Measurements from ENCODE around the gene SPSB3.

Gene SPSB3

GRCh38 chr16:1762196-1762878 lies 20.0 kb downstream of the SPSB3 start:
- peak; percentile 78 for DNase-seq

GRCh38 chr16:1761751-1762150 lies 20.6 kb downstream of the SPSB3 start:
- no peak for DNase-seq

DNA sequence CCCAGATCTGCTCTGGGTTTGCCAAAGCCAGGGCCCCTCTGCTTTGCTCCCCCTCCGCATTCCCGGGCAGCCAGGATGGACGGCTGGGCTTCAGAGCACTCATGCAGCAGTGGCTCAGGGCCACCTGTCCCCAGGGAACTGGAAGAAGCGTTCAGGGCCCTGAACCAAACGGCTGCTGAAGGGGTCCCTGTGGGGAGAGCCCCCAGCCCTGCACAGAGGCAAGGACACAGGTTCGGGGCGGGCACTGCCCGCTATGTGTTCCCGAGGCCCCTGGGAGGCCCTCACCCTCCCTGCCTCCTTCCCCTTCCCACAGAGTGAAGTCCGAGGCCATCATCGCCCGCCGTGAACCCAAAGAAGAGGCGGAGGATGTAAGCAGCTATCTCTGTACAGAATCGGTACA lies 21.5 kb downstream of the SPSB3 start:
- no peak for DNase-seq

GRCh38 chr16:1759511-1759910 lies 22.9 kb downstream of the SPSB3 start:
- DNase-seq: no peak

- DNase-seq: no peak
Observed at GRCh38 chr16:1758923-1759322, 23.4 kb downstream of the SPSB3 start.

- DNase-seq: no peak
Observed at GRCh38 chr16:1757714-1758461, 24.5 kb downstream of the SPSB3 start.

DNA sequence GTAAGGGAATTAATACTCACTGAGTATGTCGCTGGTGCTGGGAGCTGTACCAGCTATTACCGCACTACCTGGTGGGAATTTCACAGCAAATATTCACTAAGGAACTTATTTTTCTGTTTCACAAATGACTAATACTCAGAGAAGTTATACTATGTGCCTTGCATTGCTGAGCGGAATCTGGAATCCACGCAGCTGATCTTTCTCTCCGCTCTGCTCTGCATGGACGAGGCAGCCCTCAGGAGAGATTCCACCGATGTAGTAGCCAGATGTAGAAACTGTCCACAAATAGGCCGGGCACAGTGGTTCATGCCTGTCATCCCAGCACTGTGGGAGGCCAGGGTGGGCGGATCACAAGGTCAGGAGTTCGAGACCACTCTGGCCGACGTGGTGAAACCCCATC lies 28.2 kb downstream of the SPSB3 start:
- DNase-seq: no peak

- no peak for DNase-seq
Observed at GRCh38 chr16:1752853-1753252, 29.5 kb downstream of the SPSB3 start.

- DNase-seq: no peak
Observed at GRCh38 chr16:1751946-1752345, 30.4 kb downstream of the SPSB3 start.

DNA sequence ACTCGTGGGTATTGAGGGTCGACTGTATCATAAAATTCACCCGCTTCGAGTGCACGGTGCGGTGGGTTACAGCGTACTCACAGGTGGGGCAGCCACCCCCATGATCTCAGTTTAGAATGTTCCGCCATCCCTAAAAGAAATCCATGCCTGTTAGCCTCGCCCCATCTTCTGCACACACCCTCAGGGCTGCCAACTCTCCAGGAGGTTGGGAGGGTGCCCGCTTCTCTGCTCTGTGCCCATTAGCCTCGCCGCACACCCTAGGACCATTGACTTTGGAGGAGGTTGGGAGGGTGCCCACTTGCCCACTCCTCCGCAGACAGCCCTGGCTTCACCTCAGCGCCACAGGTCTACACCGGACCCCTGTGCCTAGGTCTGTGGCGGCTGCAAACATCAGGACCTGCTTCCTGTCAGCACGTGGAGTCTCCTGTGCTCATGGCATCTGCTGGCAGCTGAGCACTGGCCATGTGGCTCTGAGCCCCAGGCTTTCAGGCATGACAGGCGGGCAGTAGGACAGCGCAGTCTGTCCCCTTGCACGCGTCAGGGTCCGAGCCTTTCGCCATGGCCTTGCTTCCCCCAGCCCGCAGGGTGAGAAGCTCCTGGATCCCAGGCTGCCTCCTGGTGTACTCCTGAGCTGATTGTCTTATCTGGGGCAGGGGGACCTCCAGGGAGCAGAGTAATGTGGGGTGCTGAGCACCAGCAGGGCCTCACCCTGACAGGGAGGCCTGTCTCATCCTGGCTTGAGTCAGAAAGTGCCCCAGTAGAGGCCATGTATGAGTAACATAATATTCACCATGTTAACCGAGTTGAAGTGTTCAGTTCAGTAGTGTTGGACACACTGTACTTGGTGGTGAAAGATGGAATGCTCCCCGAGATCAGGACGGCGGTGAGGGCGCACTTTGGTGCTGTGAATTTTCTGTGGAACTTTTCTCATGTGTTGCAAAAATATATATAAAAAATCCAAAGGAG lies 32.9 kb downstream of the SPSB3 start:
- DNase-seq: no peak

DNA sequence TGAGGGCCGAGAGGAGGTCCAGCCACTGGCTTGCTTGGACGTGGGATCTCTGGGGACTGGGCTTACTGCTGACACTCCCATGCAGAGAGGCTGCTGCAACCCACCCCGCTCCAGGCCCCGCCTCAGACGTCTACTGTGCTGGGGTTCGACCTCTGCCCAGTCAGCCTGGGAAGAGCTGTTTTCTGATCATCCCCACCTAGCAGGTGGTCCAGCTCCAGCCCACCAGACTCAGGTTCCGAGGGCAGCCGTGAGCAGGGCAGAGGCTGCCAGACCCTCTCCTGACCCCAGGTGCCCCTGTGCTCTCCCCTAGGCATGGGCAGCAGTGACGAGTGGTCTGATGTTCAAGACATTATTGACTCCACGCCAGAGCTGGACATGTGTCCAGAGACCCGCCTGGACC lies 34.4 kb downstream of the SPSB3 start:
- no peak for DNase-seq

GRCh38 chr16:1746693-1747195 lies 35.6 kb downstream of the SPSB3 start:
- DNase-seq: no peak

DNA sequence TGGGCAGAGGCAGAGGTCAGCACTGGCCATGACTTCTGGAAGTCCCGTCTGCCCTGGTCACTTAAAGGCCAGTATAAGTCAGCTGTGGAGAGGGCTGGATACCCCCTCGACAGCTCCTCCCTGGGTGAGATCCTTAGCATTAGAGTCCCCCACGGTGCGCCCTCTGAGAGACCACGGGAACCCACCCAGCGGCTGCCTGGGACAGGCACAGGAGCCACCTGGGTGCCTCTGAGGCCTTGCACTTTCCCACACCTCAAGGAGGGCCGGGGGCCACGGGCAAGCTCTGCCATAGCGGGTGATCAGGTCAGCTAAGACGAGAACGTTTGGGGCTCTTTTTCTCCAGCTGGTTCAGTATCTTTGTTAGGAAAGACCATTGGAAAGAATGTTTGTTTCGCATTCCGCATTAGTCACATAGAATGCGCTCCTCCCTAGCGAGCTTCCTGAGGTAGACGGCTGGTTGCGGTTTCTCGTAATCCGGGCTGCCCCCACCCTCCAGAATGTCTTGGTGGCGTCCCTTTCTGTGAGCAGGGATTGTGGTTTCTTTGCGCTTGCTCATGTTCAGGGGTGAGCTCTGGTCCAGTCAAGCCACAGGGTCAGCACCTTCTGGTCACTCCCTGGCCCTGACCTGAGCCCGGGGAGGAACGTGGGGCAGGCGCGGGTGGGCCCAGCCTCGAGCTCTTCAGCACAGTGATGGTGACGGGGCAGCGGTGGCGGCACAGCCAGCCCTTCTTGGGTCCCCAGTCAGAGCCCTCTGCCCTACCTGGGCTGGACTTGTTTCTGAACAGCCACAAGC lies 36.3 kb downstream of the SPSB3 start:
- DNase-seq: no peak

DNA sequence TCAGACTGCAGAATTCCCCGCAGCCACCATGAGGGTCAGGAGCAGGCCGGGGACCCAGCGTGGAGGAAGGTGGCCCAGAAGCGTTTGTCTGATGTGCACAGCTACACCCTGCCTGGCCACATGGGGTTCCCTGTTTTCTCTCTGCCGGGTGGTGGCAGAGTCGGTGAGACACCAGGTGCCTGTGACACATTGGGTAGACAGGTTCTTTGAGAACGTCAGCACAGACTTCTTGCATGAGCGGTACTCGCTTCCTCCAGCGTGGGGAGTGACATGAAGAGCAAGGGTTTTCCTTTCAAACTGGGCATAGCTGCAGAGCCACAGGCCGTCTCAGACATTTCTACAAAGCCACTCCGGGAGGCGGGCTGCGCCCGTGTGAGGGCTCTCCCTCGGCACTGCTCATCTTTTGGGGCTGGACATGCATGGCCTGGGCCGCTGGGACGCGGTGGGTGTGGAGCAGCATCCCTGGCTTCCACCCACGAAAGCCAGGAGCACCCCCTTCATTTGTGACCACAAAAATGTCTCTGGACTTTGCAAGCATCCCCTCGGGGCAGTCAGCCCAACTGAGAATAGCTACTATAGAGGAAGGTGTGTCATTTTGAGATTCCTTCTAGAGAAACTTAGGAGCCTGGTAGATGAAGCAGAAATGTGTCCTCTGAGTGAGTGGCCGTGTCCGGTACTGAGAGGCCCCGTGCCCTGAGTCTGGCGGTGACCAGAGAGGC lies 37.0 kb downstream of the SPSB3 start:
- no peak for DNase-seq

DNA sequence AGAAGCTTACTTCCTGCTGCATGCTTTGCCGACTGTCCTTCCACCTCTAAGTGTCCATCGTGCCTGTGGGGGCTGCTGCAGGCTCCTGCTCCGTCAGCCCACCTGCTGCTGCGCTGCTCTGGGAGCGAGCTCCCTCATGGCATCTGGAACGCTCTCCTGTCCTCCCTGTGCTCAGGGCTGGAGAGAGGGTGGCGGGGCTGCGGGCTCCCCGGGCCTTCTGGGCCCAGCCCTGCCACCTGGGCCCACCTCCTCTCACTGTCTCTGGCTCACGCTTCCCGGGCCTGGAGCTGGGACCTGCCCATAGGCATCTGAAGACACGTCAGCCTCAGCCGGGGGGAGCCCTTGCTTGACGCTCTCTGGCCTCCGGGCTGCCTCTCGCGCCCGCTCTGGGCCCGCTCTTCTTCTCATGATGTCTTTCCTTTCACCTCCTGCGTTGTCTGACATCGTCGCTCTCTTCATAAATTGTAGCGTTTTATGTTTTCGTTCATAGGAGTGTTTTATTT lies 38.0 kb downstream of the SPSB3 start:
- no peak for DNase-seq

GRCh38 chr16:1743376-1744337 lies 38.7 kb downstream of the SPSB3 start:
- no peak for DNase-seq

DNA sequence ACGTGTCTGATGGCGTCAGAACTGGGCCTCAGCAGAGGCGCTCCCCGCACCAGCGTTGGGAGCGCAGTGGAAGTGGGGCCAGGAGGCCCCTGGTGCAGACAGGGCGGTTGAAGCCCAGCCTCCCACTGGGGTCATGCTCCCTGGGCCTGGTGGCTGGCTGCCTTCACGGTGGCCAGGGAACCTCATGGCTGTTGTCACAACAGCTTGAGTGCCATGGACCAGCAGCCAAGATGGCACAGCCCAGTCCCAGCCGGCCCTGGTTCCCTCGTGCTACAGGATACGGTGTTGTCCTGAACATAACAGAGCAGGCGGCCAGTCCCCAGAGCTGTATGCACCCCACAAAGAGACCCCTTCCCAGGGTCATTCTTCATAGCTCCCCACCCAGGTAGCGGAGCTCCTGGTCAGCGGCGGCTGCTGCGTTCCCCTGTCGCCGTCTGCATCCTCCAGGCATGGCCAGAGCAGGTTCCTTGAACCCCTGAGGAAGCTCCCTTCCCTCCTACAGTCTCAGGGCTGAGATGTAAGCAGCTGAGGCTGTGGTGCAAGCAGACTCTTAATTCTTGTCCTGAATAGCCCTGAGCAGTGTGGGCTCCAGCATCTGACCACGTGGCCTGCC lies 40.7 kb downstream of the SPSB3 start:
- no peak for DNase-seq

- DNase-seq: no peak
Observed at GRCh38 chr16:1740781-1741490, 41.4 kb downstream of the SPSB3 start.

GRCh38 chr16:1740234-1740633 lies 42.1 kb downstream of the SPSB3 start:
- DNase-seq: no peak
